ENCODE results near the gene AURKA.

- TF ChIP-seq CTCF (IDR thresholded peaks at IDR 0.05; ENCODE audit: insufficient read depth, low read depth, low read length) (no peak), EZH2 (IDR thresholded peaks at IDR 0.05; ENCODE audit: insufficient read depth, low read length) (no peak)
Observed at GRCh38 chr20:56422824-56423189, 30.8 kb upstream of the AURKA start.
